ENCODE data around the gene HLX.

GRCh38 chr1:220926146-220926545 lies 46.9 kb downstream of the HLX start:
- no peak for TF ChIP-seq CTCF (conservative IDR thresholded peaks at IDR 0.05 in 1 of 2, IDR thresholded peaks at IDR 0.05 in 1 of 2; ENCODE audit: low read depth in 1 of 2, low read length in 2 of 2)
- TF ChIP-seq EZH2 (IDR thresholded peaks at IDR 0.05; ENCODE audit: low read length, missing control alignments), result no peak
